ENCODE measurements around the gene CDKAL1. TPM values are rescaled to one million over a fixed set of nuclear protein-coding genes. Genes with fewer than 3 reads are reported as not detected.

CDKAL1 gene
- total and polyA plus RNA-seq, 2 experiments from 2014 or later = 14.4 to 19.5 TPM

DNA sequence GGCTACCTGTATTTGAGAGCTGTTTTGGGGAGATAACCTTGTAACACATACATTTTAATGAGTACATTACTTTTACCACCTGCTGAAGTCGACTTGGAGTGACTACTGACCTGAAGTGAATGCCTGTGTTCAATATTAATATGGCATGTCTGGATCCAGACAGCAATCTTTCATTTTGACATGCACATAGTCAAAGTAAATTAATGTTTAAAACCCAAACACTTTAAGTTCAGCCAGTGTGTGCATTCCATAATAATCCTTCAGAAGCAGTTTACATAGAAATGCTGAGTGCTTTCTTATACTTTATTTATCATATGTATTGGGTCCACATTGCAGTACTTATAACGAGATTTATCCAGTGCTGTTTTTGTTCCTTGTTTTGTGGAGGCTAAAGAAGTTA is 38.0 kb downstream of the CDKAL1 start:
- no peak for DNase-seq (ENCODE audit: low spot score)
- Histone ChIP-seq H3K4me3 (no peak overlapping the region), H3K9me3 (ENCODE audit: low read depth) (no peaks in the 10 kb centered on the region), H3K4me1 (ENCODE audit: insufficient read depth) (peaks cover 3% of the 10 kb centered on the region), H4K20me1 (ENCODE audit: insufficient read depth, poor library complexity, severe bottlenecking) (no peaks in the 10 kb centered on the region), H2AFZ (no peak overlapping the region), H3K27ac (no peak overlapping the region), H3K36me3 (replicated peaks; ENCODE audit: insufficient read depth, low read depth) (no peaks in the 10 kb centered on the region), H3K79me2 (no peaks in the 10 kb centered on the region), H3K9me2 (replicated peaks; ENCODE audit: insufficient read depth) (no peaks in the 10 kb centered on the region), H3K4me2 (no peak overlapping the region), H3K27me3 (no peaks in the 10 kb centered on the region)
- 54% methylated on average over 2 of the region's 2 CpGs for WGBS (ENCODE audit: low lambda C conversion rate, missing lambda C conversion rate)
- TF ChIP-seq EZH2phosphoT487 (IDR thresholded peaks at IDR 0.05; ENCODE audit: low read depth, severe bottlenecking, unreplicated experiment) (no peak), CTCF (IDR thresholded peaks at IDR 0.05; ENCODE audit: poor library complexity) (no peak), EZH2 (IDR thresholded peaks at IDR 0.05; ENCODE audit: borderline replicate concordance) (no peak)

DNA sequence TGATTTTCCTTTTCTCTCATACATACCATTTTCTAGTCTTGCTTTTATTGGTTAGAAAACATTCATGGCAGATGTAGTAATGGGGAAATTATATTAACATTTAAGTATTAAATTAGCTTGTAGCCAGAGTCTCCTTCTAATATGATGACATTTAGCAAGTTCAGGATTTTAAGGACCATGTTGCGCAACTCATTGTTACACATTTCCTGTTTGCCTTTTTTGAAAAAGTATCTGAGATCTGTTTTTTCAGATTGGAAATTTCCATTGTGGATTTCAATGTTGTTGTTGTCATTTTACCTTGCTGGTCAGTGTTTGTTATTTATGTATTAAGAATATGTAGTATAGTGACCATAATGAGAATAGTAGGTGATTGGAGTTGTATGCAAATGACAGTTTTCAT is 38.7 kb downstream of the CDKAL1 start:
- Histone ChIP-seq H4K20me1 (ENCODE audit: insufficient read depth, poor library complexity, severe bottlenecking) (no peaks in the 10 kb centered on the region), H2AFZ (no peak overlapping the region), H3K79me2 (no peaks in the 10 kb centered on the region), H3K4me3 (no peak overlapping the region), H3K27ac (no peak overlapping the region), H3K9me3 (ENCODE audit: low read depth) (no peaks in the 10 kb centered on the region), H3K27me3 (no peaks in the 10 kb centered on the region), H3K4me1 (ENCODE audit: insufficient read depth) (peaks cover 3% of the 10 kb centered on the region), H3K9me2 (replicated peaks; ENCODE audit: insufficient read depth) (no peaks in the 10 kb centered on the region), H3K4me2 (no peak overlapping the region), H3K36me3 (replicated peaks; ENCODE audit: insufficient read depth, low read depth) (no peaks in the 10 kb centered on the region)
- 100% methylated on average over 1 of the region's 1 CpG for WGBS (ENCODE audit: low lambda C conversion rate, missing lambda C conversion rate)
- TF ChIP-seq EZH2 (IDR thresholded peaks at IDR 0.05; ENCODE audit: borderline replicate concordance) (no peak), CTCF (IDR thresholded peaks at IDR 0.05; ENCODE audit: poor library complexity) (no peak), EZH2phosphoT487 (IDR thresholded peaks at IDR 0.05; ENCODE audit: low read depth, severe bottlenecking, unreplicated experiment) (no peak)
- peak; percentile 13 for DNase-seq (ENCODE audit: low spot score)

- Histone ChIP-seq H3K9me2 (replicated peaks; ENCODE audit: insufficient read depth) (no peaks in the 10 kb centered on the region), H3K27ac (no peak overlapping the region), H3K36me3 (replicated peaks; ENCODE audit: insufficient read depth, low read depth) (no peaks in the 10 kb centered on the region), H3K27me3 (no peaks in the 10 kb centered on the region), H4K20me1 (ENCODE audit: insufficient read depth, poor library complexity, severe bottlenecking) (no peaks in the 10 kb centered on the region), H3K4me2 (no peak overlapping the region), H3K4me1 (ENCODE audit: insufficient read depth) (peaks cover 3% of the 10 kb centered on the region), H3K4me3 (no peak overlapping the region), H3K79me2 (no peaks in the 10 kb centered on the region), H2AFZ (no peak overlapping the region), H3K9me3 (ENCODE audit: low read depth) (no peaks in the 10 kb centered on the region)
- TF ChIP-seq CTCF (IDR thresholded peaks at IDR 0.05; ENCODE audit: poor library complexity) (no peak), EZH2phosphoT487 (IDR thresholded peaks at IDR 0.05; ENCODE audit: low read depth, severe bottlenecking, unreplicated experiment) (no peak), EZH2 (IDR thresholded peaks at IDR 0.05; ENCODE audit: borderline replicate concordance) (no peak)
- no peak for DNase-seq (ENCODE audit: low spot score)
Observed at GRCh38 chr6:20574355-20574754, 40.1 kb downstream of the CDKAL1 start.

DNA sequence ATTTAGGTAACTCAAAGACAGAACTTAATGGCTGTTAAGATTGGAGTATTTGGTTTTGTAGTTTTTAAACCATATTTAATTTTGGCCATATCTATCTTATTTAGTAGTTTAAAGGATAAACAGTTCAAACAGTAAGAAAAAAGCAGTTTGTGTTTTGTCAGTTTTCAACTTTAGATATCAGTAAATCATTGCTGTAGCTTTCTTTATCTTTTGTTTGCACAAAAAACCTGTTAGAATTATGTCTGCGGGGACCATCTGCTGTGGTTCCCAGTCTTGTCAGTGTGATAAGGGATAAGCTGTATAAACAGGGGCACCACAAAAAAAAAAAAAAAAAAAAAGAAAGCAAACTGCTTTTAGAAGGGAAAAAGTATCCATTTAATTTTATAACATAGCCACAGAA is 40.9 kb downstream of the CDKAL1 start:
- TF ChIP-seq CTCF (IDR thresholded peaks at IDR 0.05; ENCODE audit: poor library complexity) (no peak), EZH2phosphoT487 (IDR thresholded peaks at IDR 0.05; ENCODE audit: low read depth, severe bottlenecking, unreplicated experiment) (no peak), EZH2 (IDR thresholded peaks at IDR 0.05; ENCODE audit: borderline replicate concordance) (no peak)
- Histone ChIP-seq H3K27ac (no peak overlapping the region), H2AFZ (no peak overlapping the region), H3K36me3 (replicated peaks; ENCODE audit: insufficient read depth, low read depth) (no peaks in the 10 kb centered on the region), H3K4me3 (no peak overlapping the region), H3K4me1 (ENCODE audit: insufficient read depth) (peaks cover 3% of the 10 kb centered on the region), H3K79me2 (no peaks in the 10 kb centered on the region), H3K4me2 (no peak overlapping the region), H3K9me3 (ENCODE audit: low read depth) (no peaks in the 10 kb centered on the region), H3K9me2 (replicated peaks; ENCODE audit: insufficient read depth) (no peaks in the 10 kb centered on the region), H3K27me3 (no peaks in the 10 kb centered on the region), H4K20me1 (ENCODE audit: insufficient read depth, poor library complexity, severe bottlenecking) (no peaks in the 10 kb centered on the region)
- WGBS (ENCODE audit: low lambda C conversion rate, missing lambda C conversion rate) = 19% methylated on average over 1 of the region's 1 CpG
- no peak for DNase-seq (ENCODE audit: low spot score)

Data from hepatocyte (in vitro differentiated cells).